OCI-LY7 (cell line): ENCODE measurements around the gene TYMP. TPM values are rescaled to one million over a fixed set of nuclear protein-coding genes. Genes with fewer than 3 reads are reported as not detected.
"Not testable (repeated sequence)": the region's sequence is repeated elsewhere in the genome, so short reads cannot be mapped to it uniquely, and the experiment has no call there.

Experiments used
- BruUV-seq: library from RNA; stranded (reverse); fragments of 400-500 nt; replicated peaks from 2 replicates; lab custom pipeline; 2021; lab: Mats Ljungman, UMichigan
- CTCF ChIA-PET: fragments of 300-600 bp; sonication (Branson Sonifier 250); formaldehyde crosslinking; loops from one replicate; lab custom pipeline; 2022; ENCODE audit warnings: antibody characterized with exemption; ENCODE audit not compliant: unreplicated experiment; lab: Charles Lee
- POLR2A ChIA-PET: fragments of 300-600 bp; sonication (Branson Sonifier 250); formaldehyde crosslinking; loops from one replicate; lab custom pipeline; 2022; ENCODE audit warnings: antibody characterized with exemption; lab: Charles Lee
- DNase-seq: peaks from one replicate; pipeline ENCODE4 v3.0.0-alpha.2; 2015; ENCODE audit warnings: low spot score
- H2AFZ ChIP-seq: fragments of 200-600 bp; sonication (generic), shearing (Covaris generic); 2 replicates; pipeline ENCODE4 v1.6.1; 2014; ENCODE audit warnings: mild to moderate bottlenecking, antibody characterized with exemption, low read length, moderate library complexity
- H3K27ac ChIP-seq: fragments of 200-600 bp; sonication (generic); 2 replicates; pipeline ENCODE4 v1.5.1; 2014; ENCODE audit warnings: mixed run types, low read depth, mild to moderate bottlenecking, moderate library complexity, low read length, inconsistent platforms; ENCODE audit not compliant: poor library complexity, severe bottlenecking
- H3K36me3 ChIP-seq: fragments of 200-600 bp; sonication (generic); 2 replicates; pipeline ENCODE4 v1.6.1; 2014; ENCODE audit warnings: mild to moderate bottlenecking, antibody characterized with exemption, low read length, moderate library complexity, mixed read lengths; ENCODE audit not compliant: insufficient read depth
- H3K4me1 ChIP-seq: fragments of 200-600 bp; sonication (generic); 2 replicates; pipeline ENCODE4 v1.5.1; 2014; ENCODE audit warnings: mild to moderate bottlenecking, low read length; ENCODE audit not compliant: insufficient read depth, poor library complexity, severe bottlenecking
- H3K4me2 ChIP-seq: fragments of 200-600 bp; sonication (generic); 2 replicates; pipeline ENCODE4 v1.6.1; 2014; ENCODE audit warnings: mild to moderate bottlenecking, low read length
- H3K4me3 ChIP-seq: fragments of 200-600 bp; sonication (generic); 2 replicates; pipeline ENCODE4 v1.5.1; 2014; ENCODE audit warnings: mild to moderate bottlenecking, low read depth, low read length; ENCODE audit not compliant: poor library complexity, severe bottlenecking
- H3K79me2 ChIP-seq: fragments of 200-600 bp; sonication (generic); 2 replicates; pipeline ENCODE4 v1.6.1; 2016; ENCODE audit warnings: low read depth, mild to moderate bottlenecking, low read length, moderate library complexity, mixed read lengths; ENCODE audit not compliant: insufficient read depth
- H3K9me2 ChIP-seq: fragments of 200-600 bp; sonication (generic); 2 replicates; pipeline ENCODE4 v1.6.1; 2016; ENCODE audit warnings: mild to moderate bottlenecking, low read length, mixed read lengths; ENCODE audit not compliant: insufficient read depth
- H3K9me3 ChIP-seq: fragments of 200-600 bp; sonication (generic); 2 replicates; pipeline ENCODE4 v1.6.1; 2014; ENCODE audit warnings: mild to moderate bottlenecking, mixed run types, low read length, mixed read lengths
- H4K20me1 ChIP-seq: fragments of 200-600 bp; sonication (generic); 2 replicates; pipeline ENCODE4 v1.6.1; 2014; ENCODE audit warnings: mild to moderate bottlenecking, antibody characterized with exemption, low read length, moderate library complexity, mixed read lengths; ENCODE audit not compliant: insufficient read depth
- CTCF ChIP-seq: fragments of 200-600 bp; sonication (generic); conservative IDR thresholded peaks from 2 replicates; pipeline ENCODE4 v1.5.1; 2014; ENCODE audit warnings: mild to moderate bottlenecking, antibody characterized with exemption, low read length, moderate library complexity, mixed read lengths
- EZH2phosphoT487 ChIP-seq: fragments of 200-600 bp; sonication (generic); IDR thresholded peaks from 2 replicates; pipeline ENCODE4 v1.6.1; 2018; ENCODE audit warnings: low read depth, borderline replicate concordance, mild to moderate bottlenecking, mixed run types, antibody characterized with exemption, low read length, moderate library complexity, mixed read lengths
- intact Hi-C: fragments of 100-400 bp; cut with micrococcal nuclease; formaldehyde crosslinking; loops from one replicate; pipeline ENCODE4 v1.10.0; 2022; ENCODE audit not compliant: unreplicated experiment
- total RNA-seq, 2 experiments: library from RNA; depleted of rRNA in 1 of 2; stranded (reverse); fragments of >200 nt in 1 of 2; shearing (Covaris generic) in 1 of 2; gene quantifications; 2 replicates each; pipeline ENCODE4 v1.2.3, GENCODE V29; 2014 to 2022

The TYMP gene
- total RNA-seq, 2 experiments from 2014 or later, result 3.9 to 4.0 TPM

DNA sequence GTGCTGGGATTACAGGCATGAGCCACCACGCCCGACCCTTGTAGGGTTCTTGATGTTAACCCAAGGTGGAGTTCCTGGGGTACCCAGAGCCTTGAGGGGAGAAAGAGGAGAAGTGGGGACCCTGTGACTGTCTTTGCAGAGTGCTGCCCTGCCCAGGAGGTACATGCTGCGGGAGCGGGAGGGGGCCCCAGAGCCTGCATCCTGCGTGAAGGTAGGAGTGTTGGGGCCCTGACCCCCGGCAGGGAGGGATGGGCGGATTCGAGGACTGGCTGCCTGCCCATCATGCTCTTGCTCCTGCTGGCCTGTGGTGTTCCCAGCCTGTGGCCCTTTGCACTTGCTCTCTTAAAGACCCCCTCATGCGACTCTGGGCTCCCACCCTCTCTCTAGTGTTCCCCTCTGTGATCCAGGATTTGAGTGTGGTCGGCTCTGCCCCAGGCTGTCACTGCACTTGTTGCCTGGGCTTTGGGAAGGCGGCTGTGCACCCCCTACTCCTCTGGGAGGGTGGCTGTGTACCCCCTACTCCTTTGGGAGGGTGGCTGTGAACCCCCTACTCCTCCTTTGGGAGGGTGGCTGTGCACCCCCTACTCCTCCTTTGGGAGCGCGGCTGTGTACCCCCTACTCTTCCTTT, 8.9 kb downstream of the TYMP start:
- no peaks in the 10 kb centered on the region for H3K9me2 ChIP-seq
- BruUV-seq, result no TSS peak
- no peak overlapping the region for H3K4me2 ChIP-seq
- peaks cover 4% of the 10 kb centered on the region; the same call in 1 of the 2 replicates for H3K79me2 ChIP-seq
- H3K9me3 ChIP-seq, result no peaks in the 10 kb centered on the region
- no peak for DNase-seq
- H4K20me1 ChIP-seq, result no peaks in the 10 kb centered on the region
- H3K4me1 ChIP-seq, result peaks cover 10% of the 10 kb centered on the region
- TF ChIP-seq EZH2phosphoT487, result no peak
- no peak for TF ChIP-seq CTCF
- peaks cover 91% of the 10 kb centered on the region for H3K36me3 ChIP-seq
- CTCF ChIA-PET, result no interaction called here
- H3K27ac ChIP-seq, result no peak overlapping the region
- intact Hi-C loops, result no loop called here
- H2AFZ ChIP-seq, result no peak overlapping the region
- POLR2A ChIA-PET, result interaction anchor here (0.5 kb wide), 1 partner anchor 40 kb away, joined by 4 read pairs; no protein-coding TSS in a partner anchor
- no peak overlapping the region for H3K4me3 ChIP-seq

- CTCF ChIA-PET, result not testable (repeated sequence)
Observed at GRCh38 chr22:50520184-50520583, 9.6 kb downstream of the TYMP start.

DNA sequence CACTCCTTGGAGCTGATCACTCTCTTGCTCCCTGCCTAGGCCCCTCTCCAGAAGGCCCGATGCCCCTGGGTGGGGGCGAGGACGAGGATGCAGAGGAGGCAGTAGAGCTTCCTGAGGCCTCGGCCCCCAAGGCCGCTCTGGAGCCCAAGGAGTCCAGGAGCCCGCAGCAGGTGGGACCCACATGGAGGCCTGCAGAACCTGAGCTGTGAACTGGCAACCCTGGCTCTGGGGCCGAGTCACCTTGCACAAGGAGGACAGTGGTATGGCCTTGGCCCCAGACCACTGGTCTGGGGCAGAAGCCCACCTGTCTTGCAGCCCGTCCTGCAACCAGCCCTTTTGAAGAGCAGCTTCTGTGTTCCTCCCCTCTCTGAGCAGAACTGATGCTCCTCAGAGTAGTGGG, 10.7 kb downstream of the TYMP start:
- Histone ChIP-seq H2AFZ (no peak overlapping the region), H3K4me2 (no peak overlapping the region), H3K9me2 (no peaks in the 10 kb centered on the region), H3K4me3 (no peak overlapping the region), H4K20me1 (no peaks in the 10 kb centered on the region), H3K36me3 (peaks cover 97% of the 10 kb centered on the region), H3K27ac (no peak overlapping the region), H3K9me3 (no peaks in the 10 kb centered on the region), H3K4me1 (peaks cover 2% of the 10 kb centered on the region), H3K79me2 (peaks cover 8% of the 10 kb centered on the region)
- ChIA-PET CTCF (no interaction called here), POLR2A (interaction anchor here (0.6 kb wide), 1 partner anchor 252 kb away, joined by 6 read pairs; no protein-coding TSS in a partner anchor)
- no peak for TF ChIP-seq CTCF
- TF ChIP-seq EZH2phosphoT487, result no peak
- intact Hi-C loops, result no loop called here
- no TSS peak for BruUV-seq
- DNase-seq, result no peak

More at GRCh38 chr22:50520184-50520583, 9.6 kb downstream of the TYMP start:
- intact Hi-C loops, H3K27ac ChIP-seq, H3K79me2 ChIP-seq, H3K4me3 ChIP-seq, POLR2A ChIA-PET, H3K4me1 ChIP-seq, H3K9me3 ChIP-seq, H4K20me1 ChIP-seq, H3K4me2 ChIP-seq, BruUV-seq, H2AFZ ChIP-seq, H3K9me2 ChIP-seq, DNase-seq: not testable (repeated sequence)
- peaks cover 96% of the 10 kb centered on the region for H3K36me3 ChIP-seq
